Measurements from ENCODE around the gene TMEM259. TPM values are rescaled to one million over a fixed set of nuclear protein-coding genes. Genes with fewer than 3 reads are reported as not detected.

TMEM259 gene
- total RNA-seq, 4 donors from 2014 or later: 98.5 to 150 (median 124) TPM

GRCh38 chr19:984165-984967 is 36.6 kb downstream of the TMEM259 start, which contains the start of gene WDR18:
Gene WDR18 (plus strand): TSS chr19:984345. CDS start chr19:984354, 9 bp downstream.
- Histone ChIP-seq H3K4me3 (peak within 1 kb of the TSS; percentile 87 to 98 (median 94)), H3K36me3 (peaks cover 0 to 9% of the 10 kb centered on the region in 2 donors), H3K9me3 (no peaks in the 10 kb centered on the region), H3K27ac (peak within 1 kb of the TSS; percentile 85 to 97 (median 92)), H3K27me3 (peaks cover 0 to under 1% (median 0%) of the 10 kb centered on the region in 3 donors), H3K4me1 (peaks cover 17 to 19% of the 10 kb centered on the region in 2 donors)
- intact Hi-C loops (cut with DNase I; ENCODE audit: low total_unique reads) (loop anchor here (1.0 to 5.0 kb wide), 6 partner anchors 37 to 212 kb away; partner anchors contain the start of genes CFD, PTBP1, RNU6-2 and TMEM259), in situ Hi-C loops (cut with MboI; ENCODE audit: low sequenced_read_pairs in 4 of 4) (loop anchor here (5.0 to 25.0 kb wide), 4 partner anchors 62 to 212 kb away; partner anchors contain the start of genes CFD (in 1 of the 4) and ELANE (in 1 of the 4))
- peak; percentile 91 for ATAC-seq
- peak; percentile 52 to 62 for TF ChIP-seq POLR2A (IDR thresholded peaks at IDR 0.05)
- TF ChIP-seq CTCF (IDR thresholded peaks at IDR 0.05 in 4 of 5, conservative IDR thresholded peaks at IDR 0.05 in 1 of 5): peak; percentile 4 to 45 (median 23)
- DNase-seq: peak; percentile 89

- Histone ChIP-seq H3K4me3 (peak overlapping the region; percentile 27 to 61 (median 44)), H3K36me3 (peaks cover 0 to 9% of the 10 kb centered on the region in 2 donors), H3K27me3 (peaks cover 0 to 3% (median 2%) of the 10 kb centered on the region in 3 donors), H3K4me1 (peaks cover 17 to 19% of the 10 kb centered on the region in 2 donors), H3K9me3 (no peaks in the 10 kb centered on the region), H3K27ac (peak overlapping the region; percentile 63 to 97 (median 92))
- ATAC-seq: peak; percentile 68 to 76
- in situ Hi-C loops (cut with MboI; ENCODE audit: low sequenced_read_pairs in 4 of 4) (loop anchor here (5.0 to 25.0 kb wide), 4 partner anchors 60 to 210 kb away; partner anchors contain the start of genes CFD (in 1 of the 4) and ELANE (in 1 of the 4)), intact Hi-C loops (cut with DNase I; ENCODE audit: low total_unique reads) (loop anchor here (1.0 to 5.0 kb wide), 3 partner anchors 61 to 210 kb away; partner anchors contain the start of gene CFD)
- peak; percentile 22 to 59 for DNase-seq
- TF ChIP-seq POLR2A (IDR thresholded peaks at IDR 0.05): no peak
- TF ChIP-seq CTCF (IDR thresholded peaks at IDR 0.05 in 4 of 5, conservative IDR thresholded peaks at IDR 0.05 in 1 of 5): peak in 4 of 5 experiments; percentile 97 to 100 (median 100)
Measured at GRCh38 chr19:982567-983170, 38.3 kb downstream of the TMEM259 start.

- Histone ChIP-seq H3K36me3 (no peaks in the 10 kb centered on the region), H3K9me3 (no peaks in the 10 kb centered on the region), H3K27me3 (peaks cover 0 to 3% (median 2%) of the 10 kb centered on the region in 3 donors), H3K27ac (no peak overlapping the region), H3K4me1 (peaks cover 17 to 19% of the 10 kb centered on the region in 2 donors), H3K4me3 (no peak overlapping the region)
- no peak for ATAC-seq
- intact Hi-C loops (cut with DNase I; ENCODE audit: low total_unique reads): loop anchor here (5.0 kb wide), 2 partner anchors 123 to 208 kb away; partner anchors contain the start of gene CFD
- no peak for DNase-seq
- TF ChIP-seq POLR2A (IDR thresholded peaks at IDR 0.05) (no peak), CTCF (IDR thresholded peaks at IDR 0.05 in 4 of 5, conservative IDR thresholded peaks at IDR 0.05 in 1 of 5) (no peak)
- in situ Hi-C loops (cut with MboI; ENCODE audit: low sequenced_read_pairs in 4 of 4): loop anchor here (5.0 to 25.0 kb wide), 4 partner anchors 58 to 208 kb away; partner anchors contain the start of genes CFD (in 1 of the 4) and ELANE (in 1 of the 4)
Measured at GRCh38 chr19:980133-980998, 40.6 kb downstream of the TMEM259 start.

- no peak for ATAC-seq
- no peak for DNase-seq
- intact Hi-C loops (cut with DNase I; ENCODE audit: low total_unique reads): no loop called here
- Histone ChIP-seq H3K36me3 (no peaks in the 10 kb centered on the region), H3K27me3 (peaks cover 0 to 3% (median 2%) of the 10 kb centered on the region in 3 donors), H3K27ac (no peak overlapping the region), H3K4me1 (peaks cover 9 to 11% of the 10 kb centered on the region in 2 donors), H3K4me3 (no peak overlapping the region), H3K9me3 (no peaks in the 10 kb centered on the region)
- in situ Hi-C loops (cut with MboI; ENCODE audit: low sequenced_read_pairs in 4 of 4): loop anchor here in 2 of 4 donors (10.0 to 25.0 kb wide), 2 partner anchors 117 to 205 kb away; partner anchors contain the start of genes CFD (in 1 of the 2) and ELANE (in 1 of the 2)
- no peak for TF ChIP-seq CTCF (IDR thresholded peaks at IDR 0.05 in 4 of 5, conservative IDR thresholded peaks at IDR 0.05 in 1 of 5)
- TF ChIP-seq POLR2A (IDR thresholded peaks at IDR 0.05): no peak
Measured at GRCh38 chr19:979318-979741, 41.6 kb downstream of the TMEM259 start.

All from gastrocnemius medialis (tissue), 4 donors.